ENCODE measurements around the gene ZIM2.

Gene ZIM2

DNA sequence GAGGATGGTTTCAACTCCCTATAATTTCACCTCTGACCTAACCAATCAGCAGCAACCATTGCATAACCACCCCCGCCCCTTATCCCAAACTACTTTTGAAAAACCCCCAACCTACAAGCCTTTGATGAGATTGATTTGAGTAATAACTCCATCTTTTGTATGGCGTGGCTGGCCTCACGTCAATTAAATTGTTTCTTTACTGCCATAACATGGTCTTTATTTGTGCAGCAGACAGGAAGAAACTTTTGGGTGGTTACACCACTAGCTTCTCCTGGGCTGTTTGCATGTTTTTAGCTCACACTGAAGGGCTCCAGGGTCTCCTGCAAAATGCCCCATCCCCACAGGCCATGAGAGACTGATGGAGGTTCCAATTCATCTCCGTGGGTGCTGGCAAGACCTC, 34.0 kb upstream of the ZIM2 start:
- DNase-seq (ENCODE audit: low read depth): no peak
- no peak overlapping the region for H3K4me3 ChIP-seq (ENCODE audit: control insufficient read depth, low read depth, low read length)
- no peak for TF ChIP-seq CTCF (IDR thresholded peaks at IDR 0.05; ENCODE audit: control insufficient read depth, insufficient read depth, low read depth, low read length, missing control alignments)

- no peak for DNase-seq (ENCODE audit: low read depth)
- no peak overlapping the region for H3K4me3 ChIP-seq (ENCODE audit: control insufficient read depth, low read depth, low read length)
- TF ChIP-seq CTCF (IDR thresholded peaks at IDR 0.05; ENCODE audit: control insufficient read depth, insufficient read depth, low read depth, low read length, missing control alignments): no peak
Observed at GRCh38 chr19:56873493-56873892, 33.0 kb upstream of the ZIM2 start.

GRCh38 chr19:56869886-56870285, 29.4 kb upstream of the ZIM2 start:
- TF ChIP-seq CTCF (IDR thresholded peaks at IDR 0.05; ENCODE audit: control insufficient read depth, insufficient read depth, low read depth, low read length, missing control alignments): no peak
- H3K4me3 ChIP-seq (ENCODE audit: control insufficient read depth, low read depth, low read length): no peak overlapping the region

GRCh38 chr19:56868446-56868845, 27.9 kb upstream of the ZIM2 start:
- TF ChIP-seq CTCF (IDR thresholded peaks at IDR 0.05; ENCODE audit: control insufficient read depth, insufficient read depth, low read depth, low read length, missing control alignments): no peak
- no peak for DNase-seq (ENCODE audit: low read depth)
- H3K4me3 ChIP-seq (ENCODE audit: control insufficient read depth, low read depth, low read length): no peak overlapping the region

More at GRCh38 chr19:56869886-56870285, 29.4 kb upstream of the ZIM2 start:
- no peak for DNase-seq (ENCODE audit: low read depth)

DNA sequence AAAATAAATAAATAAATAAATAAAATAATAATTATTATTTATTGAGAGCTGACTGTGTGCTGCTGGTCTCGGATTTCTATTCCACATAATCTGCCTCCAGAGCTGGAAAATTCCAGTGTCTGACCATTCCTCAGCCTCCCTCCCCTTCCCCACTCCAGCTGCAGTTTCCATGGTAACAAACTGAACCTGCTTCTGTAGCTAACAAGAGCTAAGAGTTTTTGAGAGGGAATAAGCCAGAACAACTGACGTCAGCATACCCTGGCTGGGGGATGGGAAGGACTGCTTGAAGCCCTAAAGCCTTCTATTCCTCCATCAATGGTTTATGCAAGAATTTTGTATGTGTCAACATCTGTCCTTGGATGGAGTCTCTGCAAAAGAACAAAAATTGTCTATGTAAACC, 26.0 kb upstream of the ZIM2 start:
- no peak overlapping the region for H3K4me3 ChIP-seq (ENCODE audit: control insufficient read depth, low read depth, low read length)
- no peak for DNase-seq (ENCODE audit: low read depth)
- TF ChIP-seq CTCF (IDR thresholded peaks at IDR 0.05; ENCODE audit: control insufficient read depth, insufficient read depth, low read depth, low read length, missing control alignments): no peak

DNA sequence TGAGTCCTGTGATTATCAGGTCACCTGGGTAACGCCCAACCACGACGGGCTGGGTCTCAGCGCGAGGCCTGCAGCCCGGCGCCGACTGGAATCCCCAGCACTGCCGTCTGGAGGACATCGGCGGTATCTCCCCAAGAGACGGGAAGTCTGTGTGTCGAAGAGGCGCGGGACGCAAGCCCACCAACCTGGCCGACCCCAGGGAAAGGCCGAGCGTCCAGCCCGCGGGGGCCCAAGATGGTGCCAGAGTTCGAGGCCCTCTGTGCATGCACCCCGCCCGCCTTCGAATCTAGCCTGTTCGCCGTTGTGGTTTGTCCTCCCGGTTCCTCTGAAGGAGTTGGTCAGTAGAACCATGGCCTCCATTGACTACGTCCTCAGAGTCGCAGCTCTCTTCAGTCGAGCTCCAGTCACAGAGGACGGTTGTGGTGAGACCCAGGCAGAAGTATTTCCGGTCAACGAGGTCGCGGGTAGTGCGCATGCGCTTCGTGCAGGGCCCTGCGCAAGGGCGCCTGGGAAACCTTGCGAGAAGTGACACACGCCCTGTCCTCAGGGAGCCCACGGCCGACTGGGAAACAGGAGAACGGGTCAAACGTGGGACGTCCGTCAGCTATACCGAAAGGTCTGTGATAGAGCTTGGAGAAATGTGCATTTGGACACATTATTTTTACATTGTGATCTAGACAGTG, 24.1 kb upstream of the ZIM2 start:
- DNase-seq (ENCODE audit: low read depth): no peak
- TF ChIP-seq CTCF (IDR thresholded peaks at IDR 0.05; ENCODE audit: control insufficient read depth, insufficient read depth, low read depth, low read length, missing control alignments): no peak
- H3K4me3 ChIP-seq (ENCODE audit: control insufficient read depth, low read depth, low read length): no peak overlapping the region
